ENCODE data around the gene TTLL10. TPM values are rescaled to one million over a fixed set of nuclear protein-coding genes. Genes with fewer than 3 reads are reported as not detected.
"Not testable (repeated sequence)": the region's sequence is repeated elsewhere in the genome, so short reads cannot be mapped to it uniquely, and the experiment has no call there.

TTLL10 gene
- total RNA-seq, 1 experiment from 2014 or later: not detected

GRCh38 chr1:1167841-1168450 is 5.7 kb upstream of the TTLL10 start:
- no peak for DNase-seq (ENCODE audit: low spot score)
- in situ Hi-C loops (cut with HindIII; ENCODE audit: low sequenced_read_pairs): no loop called here

- in situ Hi-C loops (cut with HindIII; ENCODE audit: low sequenced_read_pairs): no loop called here
These were observed 4.9 kb upstream of the TTLL10 start for GRCh38 chr1:1168451-1169411.

GRCh38 chr1:1169429-1170214 is 4.1 kb upstream of the TTLL10 start:
- in situ Hi-C loops (cut with HindIII; ENCODE audit: low sequenced_read_pairs): loop anchor here (5.0 kb wide), 1 partner anchor 42 kb away; no protein-coding TSS in a partner anchor

More at GRCh38 chr1:1168451-1169411, 4.9 kb upstream of the TTLL10 start:
- no peak for DNase-seq (ENCODE audit: low spot score)

GRCh38 chr1:1170215-1171091 is 3.2 kb upstream of the TTLL10 start:
- no peak for DNase-seq (ENCODE audit: low spot score)
- in situ Hi-C loops (cut with HindIII; ENCODE audit: low sequenced_read_pairs): loop anchor here (5.0 kb wide), 1 partner anchor 43 kb away; no protein-coding TSS in a partner anchor

More at GRCh38 chr1:1169429-1170214, 4.1 kb upstream of the TTLL10 start:
- no peak for DNase-seq (ENCODE audit: low spot score)

- in situ Hi-C loops (cut with HindIII; ENCODE audit: low sequenced_read_pairs): loop anchor here (5.0 kb wide), 1 partner anchor 44 kb away; no protein-coding TSS in a partner anchor
- no peak for DNase-seq (ENCODE audit: low spot score)
These were observed 2.5 kb upstream of the TTLL10 start for GRCh38 chr1:1171161-1171545.

- no peak for DNase-seq (ENCODE audit: low spot score)
- in situ Hi-C loops (cut with HindIII; ENCODE audit: low sequenced_read_pairs): loop anchor here (5.0 kb wide), 1 partner anchor 44 kb away; no protein-coding TSS in a partner anchor
These were observed 1.9 kb upstream of the TTLL10 start for GRCh38 chr1:1171546-1172340.

GRCh38 chr1:1173061-1173792 is 453 bp upstream of the TTLL10 start:
- no peak for DNase-seq (ENCODE audit: low spot score)
- in situ Hi-C loops (cut with HindIII; ENCODE audit: low sequenced_read_pairs): loop anchor here (5.0 kb wide), 1 partner anchor 46 kb away; no protein-coding TSS in a partner anchor

- no peak for DNase-seq (ENCODE audit: low spot score)
These were observed 1.8 kb downstream of the TTLL10 start for GRCh38 chr1:1175221-1176062.

GRCh38 chr1:1176063-1176761 is 2.5 kb downstream of the TTLL10 start:
- DNase-seq (ENCODE audit: low spot score); in situ Hi-C loops (cut with HindIII; ENCODE audit: low sequenced_read_pairs): not testable (repeated sequence)

More at GRCh38 chr1:1175221-1176062, 1.8 kb downstream of the TTLL10 start:
- in situ Hi-C loops (cut with HindIII; ENCODE audit: low sequenced_read_pairs): no loop called here

GRCh38 chr1:1176931-1177330 is 3.3 kb downstream of the TTLL10 start:
- in situ Hi-C loops (cut with HindIII; ENCODE audit: low sequenced_read_pairs): no loop called here
- no peak for DNase-seq (ENCODE audit: low spot score)

GRCh38 chr1:1177452-1178206 is 3.9 kb downstream of the TTLL10 start:
- no peak for DNase-seq (ENCODE audit: low spot score)
- in situ Hi-C loops (cut with HindIII; ENCODE audit: low sequenced_read_pairs): no loop called here

- DNase-seq (ENCODE audit: low spot score): no peak
- in situ Hi-C loops (cut with HindIII; ENCODE audit: low sequenced_read_pairs): no loop called here
These were observed 5.2 kb downstream of the TTLL10 start for GRCh38 chr1:1178794-1179331.

- in situ Hi-C loops (cut with HindIII; ENCODE audit: low sequenced_read_pairs): no loop called here
- DNase-seq (ENCODE audit: low spot score): no peak
These were observed 5.8 kb downstream of the TTLL10 start for GRCh38 chr1:1179346-1179982.

Measured in G401 (cell line).